Endothelial cell of umbilical vein (primary cell): ENCODE measurements around the gene SLC6A16. TPM values are rescaled to one million over a fixed set of nuclear protein-coding genes. Genes with fewer than 3 reads are reported as not detected.

ENCODE experiments used
- BruUV-seq: library from RNA; stranded (reverse); fragments of 400-500 nt; replicated peaks from 2 replicates; lab custom pipeline; 2021; lab: Mats Ljungman, UMichigan
- CTCF ChIA-PET: fragments of 300-600, 350-600 bp; sonication (Branson Sonifier 250); formaldehyde crosslinking; loops from one replicate; lab custom pipeline; 2021; ENCODE audit warnings: antibody characterized with exemption, inconsistent platforms; lab: Charles Lee
- POLR2A ChIA-PET: fragments of 300-600, 350-600 bp; sonication (Branson Sonifier 250); formaldehyde crosslinking; loops from one replicate; lab custom pipeline; 2021; ENCODE audit warnings: antibody characterized with exemption, inconsistent platforms; lab: Charles Lee
- DNase-seq: peaks from one replicate; pipeline ENCODE4 v3.0.0-alpha.2; 2011; ENCODE audit warnings: low read depth, low spot score
- FAIRE-seq: peaks from 2 replicates; lab custom pipeline; 2011; peaks lifted over from hg19 to GRCh38; lab: Jason Lieb, UNC
- H2AFZ ChIP-seq: 2 replicates; pipeline ENCODE4 v1.6.0; 2012; ENCODE audit warnings: low read depth, low read length, control low read depth, inconsistent platforms
- H3K27ac ChIP-seq: 2 replicates; pipeline ENCODE4 v1.5.1; 2011; ENCODE audit warnings: low read depth, mild to moderate bottlenecking, control low read depth, low read length, moderate library complexity; ENCODE audit not compliant: insufficient read depth
- H3K27me3 ChIP-seq, 2 experiments: 2 replicates each; pipeline versions ENCODE4 v1.6.0 to v1.6.1; 2011; ENCODE audit warnings: low read length in 2 of 2, mixed read lengths in 1 of 2; ENCODE audit not compliant: control insufficient read depth in 2 of 2, insufficient read depth in 2 of 2
- H3K36me3 ChIP-seq, 2 experiments: 2 replicates in 1 of 2; 3 replicates in 1 of 2; pipeline ENCODE4 v1.5.1; 2011; ENCODE audit warnings: low read length in 2 of 2, mild to moderate bottlenecking in 1 of 2, moderate library complexity in 1 of 2; ENCODE audit not compliant: control insufficient read depth in 2 of 2, insufficient read depth in 2 of 2; ENCODE audit errors: extremely low read depth in 1 of 2
- H3K4me1 ChIP-seq: 3 replicates; pipeline ENCODE4 v1.5.1; 2011; ENCODE audit warnings: mild to moderate bottlenecking, low read length; ENCODE audit not compliant: control insufficient read depth, insufficient read depth; ENCODE audit errors: extremely low read depth
- H3K4me2 ChIP-seq: 2 replicates; pipeline ENCODE4 v1.6.1; 2011; ENCODE audit warnings: low read length, control low read depth, mixed read lengths; ENCODE audit not compliant: insufficient read depth
- H3K4me3 ChIP-seq, 3 experiments: fragments of 200-600 bp in 1 of 3; sonication (generic), shearing (Covaris generic) in 1 of 3; replicated peaks in 1 of 3; 2 replicates each; pipeline ENCODE4 v1.5.1; 2011 to 2016; ENCODE audit warnings: control low read depth in 3 of 3, low read length in 3 of 3, mild to moderate bottlenecking in 2 of 3, inconsistent platforms in 1 of 3, low read depth in 1 of 3, moderate library complexity in 1 of 3; ENCODE audit not compliant: insufficient read depth in 1 of 3
- H3K79me2 ChIP-seq: 2 replicates; pipeline ENCODE4 v1.6.0; 2012; ENCODE audit warnings: low read length, inconsistent platforms; ENCODE audit not compliant: control insufficient read depth, insufficient read depth
- H3K9ac ChIP-seq: replicated peaks from 2 replicates; pipeline ENCODE3; 2011; ENCODE audit warnings: low read length, control low read depth; ENCODE audit not compliant: insufficient read depth; ENCODE audit errors: extremely low read depth
- H3K9me1 ChIP-seq: replicated peaks from 3 replicates; pipeline ENCODE4 v1.6.0; 2011; ENCODE audit warnings: mild to moderate bottlenecking, low read length; ENCODE audit not compliant: control insufficient read depth, insufficient read depth; ENCODE audit errors: extremely low read depth
- H3K9me3 ChIP-seq: replicated peaks from 2 replicates; pipeline ENCODE4 v1.5.1; 2012; ENCODE audit warnings: low read length, inconsistent platforms; ENCODE audit not compliant: control insufficient read depth, insufficient read depth
- H4K20me1 ChIP-seq: replicated peaks from 2 replicates; pipeline ENCODE3; 2011; ENCODE audit warnings: mild to moderate bottlenecking, low read length; ENCODE audit not compliant: control insufficient read depth, insufficient read depth; ENCODE audit errors: extremely low read depth
- EZH2 ChIP-seq: IDR thresholded peaks from 2 replicates; pipeline ENCODE4 v1.6.1; 2012; ENCODE audit warnings: borderline replicate concordance, low read depth, mild to moderate bottlenecking, moderate library complexity, low read length, inconsistent platforms; ENCODE audit not compliant: severe bottlenecking
- FOS ChIP-seq: IDR thresholded peaks from 2 replicates; pipeline ENCODE4 v1.6.1; 2011; ENCODE audit warnings: mild to moderate bottlenecking, low read length, moderate library complexity, borderline replicate concordance; ENCODE audit not compliant: insufficient read depth
- JUN ChIP-seq: IDR thresholded peaks from 2 replicates; pipeline ENCODE4 v1.6.1; 2011; ENCODE audit warnings: borderline replicate concordance, low read depth; ENCODE audit not compliant: insufficient read length, insufficient read depth
- MYC ChIP-seq: IDR thresholded peaks from one replicate; pipeline ENCODE4 v1.6.1; 2011; ENCODE audit warnings: mild to moderate bottlenecking, low read depth, low read length
- dilution Hi-C: fragments of 300-500 bp; cut with MboI; formaldehyde crosslinking; loops from one replicate; pipeline ENCODE4 v1.15.0; 2019; ENCODE audit warnings: low sequenced_read_pairs; ENCODE audit not compliant: extremely low pct_ligation_motif_present
- intact Hi-C: fragments of 100-400 bp; cut with micrococcal nuclease; formaldehyde crosslinking; loops from one replicate; pipeline ENCODE4 v1.10.0; 2022
- polyA plus RNA-seq, 4 experiments: library from polyadenylated mRNA; depleted of rRNA in 3 of 4; stranded (reverse) in 3 of 4; unstranded in 1 of 4; fragments of >200 nt; gene quantifications; 2 replicates each; pipeline versions ENCODE4 v1.2.1 to v1.2.3, GENCODE V29; 2011 to 2012; ENCODE audit warnings: missing spikeins in 1 of 4
- total RNA-seq: library from RNA; stranded (reverse); gene quantifications from 2 replicates; pipeline ENCODE4 v1.2.3, GENCODE V29; 2021
- TF ChIP-seq, protein P1 (sequence below), 2 donors: IDR thresholded peaks; 1 replicate in 1 of 2; 2 replicates in 1 of 2; pipeline ENCODE4 v1.5.1; 2011; ENCODE audit warnings: low read length in 2 of 2, mild to moderate bottlenecking in 2 of 2, moderate library complexity in 2 of 2, control low read depth in 1 of 2, inconsistent platforms in 1 of 2, low read depth in 1 of 2; ENCODE audit not compliant: insufficient read depth in 1 of 2; ENCODE audit errors: extremely low read depth in 1 of 2

The SLC6A16 gene
- total and polyA plus RNA-seq, 2 donors (not counting 3 experiments of a cell fraction or from before 2014, with no cell fraction given), result 1.1 to 1.6 TPM

DNA sequence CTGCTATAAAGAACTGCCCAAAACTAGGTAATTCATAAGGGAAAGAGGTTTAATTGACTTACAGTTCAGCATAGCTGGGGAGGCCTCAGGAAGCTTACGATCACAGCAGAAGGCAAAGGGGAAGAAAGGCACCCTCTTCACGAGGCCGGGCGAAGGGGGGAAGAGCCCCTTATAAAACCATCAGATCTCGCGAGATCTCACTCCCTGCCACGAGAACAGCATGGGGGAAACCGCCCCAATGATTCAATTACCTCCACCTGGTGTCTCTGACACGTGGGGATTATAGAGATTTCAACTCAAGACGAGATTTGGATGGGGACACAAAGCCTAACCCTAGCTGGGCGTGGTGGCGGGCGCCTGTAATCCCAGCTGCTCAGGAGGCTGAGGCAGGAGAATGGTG, 42.8 kb downstream of the SLC6A16 start:
- ChIA-PET CTCF (interaction anchor here (0.5 to 0.6 kb wide), 2 partner anchors 10 to 87 kb away, joined by 3 read pairs; no protein-coding TSS in a partner anchor), POLR2A (no interaction called here)
- H3K9me1 ChIP-seq, result no peaks in the 10 kb centered on the region
- H2AFZ ChIP-seq, result no peak overlapping the region
- H3K9ac ChIP-seq, result no peak overlapping the region
- H3K27me3 ChIP-seq, result peaks cover 0 to 2% of the 10 kb centered on the region in 2 experiments
- no peak for FAIRE-seq
- no peak for TF ChIP-seq JUN
- TF ChIP-seq EZH2, result no peak
- no peak for TF ChIP-seq MYC
- no peaks in the 10 kb centered on the region for H4K20me1 ChIP-seq
- H3K27ac ChIP-seq, result no peak overlapping the region
- no peaks in the 10 kb centered on the region for H3K9me3 ChIP-seq
- BruUV-seq, result no TSS peak
- no peaks in the 10 kb centered on the region for H3K36me3 ChIP-seq
- no peak for DNase-seq
- no peaks in the 10 kb centered on the region for H3K79me2 ChIP-seq
- dilution Hi-C loops (no loop called here), intact Hi-C loops (no loop called here)
- H3K4me2 ChIP-seq, result no peak overlapping the region
- H3K4me3 ChIP-seq, result no peak overlapping the region
- H3K4me1 ChIP-seq, result no peaks in the 10 kb centered on the region

DNA sequence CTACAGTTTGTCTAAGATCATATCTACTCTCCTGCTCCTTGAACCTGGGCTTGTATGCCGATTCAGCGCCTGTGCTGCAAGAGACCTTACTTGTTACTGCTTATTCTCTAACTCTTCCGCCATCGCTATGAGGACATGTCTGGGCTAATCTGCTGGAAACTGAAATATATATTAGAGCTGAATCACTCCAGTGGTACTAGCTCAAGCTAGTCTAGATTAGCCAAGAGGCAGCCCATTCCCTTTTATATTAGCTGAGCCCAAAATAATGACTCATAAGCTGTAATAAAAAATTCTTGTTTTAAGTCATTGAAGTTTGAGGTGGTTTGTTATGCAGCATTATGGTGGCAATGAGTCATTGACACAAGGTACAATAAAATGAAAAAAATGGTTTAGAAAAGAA, 52.8 kb downstream of the SLC6A16 start:
- H2AFZ ChIP-seq, result no peak overlapping the region
- H3K4me3 ChIP-seq, result no peak overlapping the region
- H3K9me3 ChIP-seq, result no peaks in the 10 kb centered on the region
- DNase-seq (no peak), FAIRE-seq (no peak)
- H3K27ac ChIP-seq, result no peak overlapping the region
- intact Hi-C loops (no loop called here), dilution Hi-C loops (no loop called here)
- H4K20me1 ChIP-seq, result no peaks in the 10 kb centered on the region
- H3K9me1 ChIP-seq, result no peaks in the 10 kb centered on the region
- TF ChIP-seq, protein P1, sequence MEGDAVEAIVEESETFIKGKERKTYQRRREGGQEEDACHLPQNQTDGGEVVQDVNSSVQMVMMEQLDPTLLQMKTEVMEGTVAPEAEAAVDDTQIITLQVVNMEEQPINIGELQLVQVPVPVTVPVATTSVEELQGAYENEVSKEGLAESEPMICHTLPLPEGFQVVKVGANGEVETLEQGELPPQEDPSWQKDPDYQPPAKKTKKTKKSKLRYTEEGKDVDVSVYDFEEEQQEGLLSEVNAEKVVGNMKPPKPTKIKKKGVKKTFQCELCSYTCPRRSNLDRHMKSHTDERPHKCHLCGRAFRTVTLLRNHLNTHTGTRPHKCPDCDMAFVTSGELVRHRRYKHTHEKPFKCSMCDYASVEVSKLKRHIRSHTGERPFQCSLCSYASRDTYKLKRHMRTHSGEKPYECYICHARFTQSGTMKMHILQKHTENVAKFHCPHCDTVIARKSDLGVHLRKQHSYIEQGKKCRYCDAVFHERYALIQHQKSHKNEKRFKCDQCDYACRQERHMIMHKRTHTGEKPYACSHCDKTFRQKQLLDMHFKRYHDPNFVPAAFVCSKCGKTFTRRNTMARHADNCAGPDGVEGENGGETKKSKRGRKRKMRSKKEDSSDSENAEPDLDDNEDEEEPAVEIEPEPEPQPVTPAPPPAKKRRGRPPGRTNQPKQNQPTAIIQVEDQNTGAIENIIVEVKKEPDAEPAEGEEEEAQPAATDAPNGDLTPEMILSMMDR (IDR thresholded peaks at IDR 0.05; ENCODE audit: extremely low read depth in 1 of 2, insufficient read depth in 1 of 2, low read depth in 1 of 2, low read length in 2 of 2), result no peak
- TF ChIP-seq FOS, result peak; percentile 39
- CTCF ChIA-PET, result interaction anchor here (0.7 to 1.6 kb wide), 4 partner anchors 10 to 121 kb away, joined by 3 to 7 read pairs (median 4); no protein-coding TSS in a partner anchor
- no peaks in the 10 kb centered on the region for H3K4me1 ChIP-seq
- POLR2A ChIA-PET, result no interaction called here
- no peak overlapping the region for H3K9ac ChIP-seq
- H3K36me3 ChIP-seq, result no peaks in the 10 kb centered on the region
- H3K79me2 ChIP-seq, result no peaks in the 10 kb centered on the region
- H3K4me2 ChIP-seq, result no peak overlapping the region
- no TSS peak for BruUV-seq
- peaks cover 0 to 6% of the 10 kb centered on the region in 2 experiments for H3K27me3 ChIP-seq
